A549 (cell line): ENCODE results near the gene CABCOCO1. TPM values are rescaled to one million over a fixed set of nuclear protein-coding genes. Genes with fewer than 3 reads are reported as not detected.
A peak's percentile ranks its signal among the peaks of the same experiment; 100 is the strongest.

ENCODE experiments used
- ATAC-seq, 2 experiments: fragments of 200-7000 bp in 1 of 2; fragments of >200 bp in 1 of 2; cut with Nextera tagmentation in 1 of 2; cut with Tn5 transposase in 1 of 2; 3 replicates each; pipeline versions ENCODE4 v1.8.0 to v1.9.1; 2018 to 2020; ENCODE audit warnings: mild to moderate bottlenecking in 1 of 2, moderate library complexity in 1 of 2
- CTCF ChIA-PET: fragments of 300-600 bp; sonication (Branson Sonifier 250); formaldehyde crosslinking; extraction: SDS; loops from one replicate; lab custom pipeline; 2021; ENCODE audit warnings: antibody characterized with exemption, inconsistent platforms; lab: Yijun Ruan, JAX
- POLR2A ChIA-PET: fragments of 350-600 bp; formaldehyde crosslinking; extraction: SDS; loops from one replicate; lab custom pipeline; 2021; ENCODE audit warnings: antibody characterized with exemption, inconsistent platforms; lab: Yijun Ruan, JAX
- DNase-seq, 2 experiments: peaks; one replicate each; pipeline versions ENCODE4 v3.0.0 to v3.0.0-alpha.2; 2011 to 2016; ENCODE audit warnings: low read depth in 1 of 2, low spot score in 1 of 2
- FAIRE-seq: peaks from 2 replicates; lab custom pipeline; 2011; peaks lifted over from hg19 to GRCh38; lab: Jason Lieb, UNC
- H3K27ac ChIP-seq, 2 experiments: fragments of >200 bp; sonication (Bioruptor Twin); formaldehyde crosslinking; 3 replicates each; pipeline ENCODE4 v1.5.1; 2016 to 2017
- H3K4me1 ChIP-seq: fragments of >200 bp; sonication (Bioruptor Twin); formaldehyde crosslinking; 3 replicates; pipeline ENCODE4 v1.6.1; 2016
- H3K4me2 ChIP-seq: fragments of >200 bp; sonication (Bioruptor Twin); formaldehyde crosslinking; 3 replicates; pipeline ENCODE4 v1.6.1; 2016
- H3K4me3 ChIP-seq: fragments of >200 bp; sonication (Bioruptor Twin); formaldehyde crosslinking; 3 replicates; pipeline ENCODE4 v1.5.1; 2016
- H3K9me3 ChIP-seq: fragments of >200 bp; sonication (Bioruptor Twin); formaldehyde crosslinking; 3 replicates; pipeline ENCODE4 v1.6.1; 2016
- ATOH8 ChIP-seq: fragments of 250-450 bp; sonication (Bioruptor Pico); IDR thresholded peaks from 2 replicates; pipeline ENCODE4 v1.5.0; 2020; ENCODE audit warnings: low read depth, mild to moderate bottlenecking, moderate library complexity
- BCL3 ChIP-seq: fragments of >200 bp; sonication (Bioruptor Twin); formaldehyde crosslinking; IDR thresholded peaks from 3 replicates; pipeline ENCODE4 v1.6.1; 2016
- CBX8 ChIP-seq: fragments of 200-600 bp; sonication (generic); IDR thresholded peaks from 2 replicates; pipeline ENCODE4 v1.6.1; 2016
- ESRRA ChIP-seq: fragments of 150-350 bp; IDR thresholded peaks from 2 replicates; pipeline ENCODE4 v1.6.1; 2014; ENCODE audit warnings: mild to moderate bottlenecking, low read length, borderline replicate concordance
- HDAC2 ChIP-seq: fragments of 200-600 bp; sonication (generic); IDR thresholded peaks from 2 replicates; pipeline ENCODE4 v1.6.1; 2016
- HOXB13 ChIP-seq: fragments of 250-450 bp; sonication (Bioruptor Pico); IDR thresholded peaks from 2 replicates; pipeline ENCODE4 v1.5.0; 2020; ENCODE audit warnings: low read depth, mild to moderate bottlenecking, moderate library complexity
- JUN ChIP-seq, 2 experiments: fragments of >200 bp; sonication (Bioruptor Twin); formaldehyde crosslinking; IDR thresholded peaks; 2 replicates in 1 of 2; 3 replicates in 1 of 2; pipeline ENCODE4 v1.6.1; 2016 to 2017
- JUNB ChIP-seq: fragments of >200 bp; sonication (Bioruptor Twin); formaldehyde crosslinking; IDR thresholded peaks from 2 replicates; pipeline ENCODE4 v1.6.1; 2016
- KDM5A ChIP-seq: fragments of 200-600 bp; sonication (generic); IDR thresholded peaks from 2 replicates; pipeline ENCODE4 v1.6.1; 2016; ENCODE audit warnings: antibody characterized with exemption, mild to moderate bottlenecking
- MAFK ChIP-seq: fragments of 450-650 bp; IDR thresholded peaks from 2 replicates; pipeline ENCODE4 v1.6.1; 2014; ENCODE audit not compliant: partially characterized antibody
- MYC ChIP-seq: IDR thresholded peaks from 2 replicates; pipeline ENCODE4 v1.6.1; 2012; ENCODE audit warnings: mild to moderate bottlenecking, inconsistent platforms, low read length, improper control_type of control experiment, borderline replicate concordance
- NFE2L2 ChIP-seq: fragments of 150-350 bp; conservative IDR thresholded peaks from 2 replicates; pipeline ENCODE4 v1.6.1; 2014; ENCODE audit warnings: low read length
- PBX3 ChIP-seq: IDR thresholded peaks from 2 replicates; pipeline ENCODE4 v1.6.1; 2012
- PHF8 ChIP-seq: fragments of 200-600 bp; sonication (generic); IDR thresholded peaks from 2 replicates; pipeline ENCODE4 v1.6.1; 2016; ENCODE audit warnings: low read depth, mild to moderate bottlenecking, antibody characterized with exemption, moderate library complexity, borderline replicate concordance
- POLR2A ChIP-seq: IDR thresholded peaks from 2 replicates; pipeline ENCODE4 v1.6.1; 2012; ENCODE audit warnings: mild to moderate bottlenecking, low read length
- RARB ChIP-seq: fragments of 250-450 bp; sonication (Bioruptor Pico); IDR thresholded peaks from 2 replicates; pipeline ENCODE4 v1.8.0; 2021; ENCODE audit warnings: mild to moderate bottlenecking, moderate library complexity
- REST ChIP-seq: fragments of 200-600 bp; sonication (generic); IDR thresholded peaks from 2 replicates; pipeline ENCODE4 v1.6.1; 2016; ENCODE audit warnings: antibody characterized with exemption, mild to moderate bottlenecking, moderate library complexity
- SMC3 ChIP-seq: fragments of >200 bp; sonication (Bioruptor Twin); formaldehyde crosslinking; IDR thresholded peaks from 3 replicates; pipeline ENCODE4 v1.6.1; 2018; ENCODE audit warnings: inconsistent platforms
- SREBF2 ChIP-seq: fragments of 450-650 bp; IDR thresholded peaks from 2 replicates; pipeline ENCODE4 v1.6.1; 2014; ENCODE audit warnings: mild to moderate bottlenecking, moderate library complexity
- ZC3H11A ChIP-seq: fragments of 450-650 bp; IDR thresholded peaks from 2 replicates; pipeline ENCODE4 v1.6.1; 2014; ENCODE audit warnings: antibody characterized with exemption, mild to moderate bottlenecking
- ZFP36 ChIP-seq: fragments of 450-650 bp; IDR thresholded peaks from 2 replicates; pipeline ENCODE4 v1.6.1; 2014; ENCODE audit warnings: borderline replicate concordance; ENCODE audit not compliant: partially characterized antibody
- WGBS: methylation state at CpG from one replicate; pipeline ENCODE4 v1.1.6; 2017; ENCODE audit errors: missing lambda C conversion rate; 5-methylcytosine and 5-hydroxymethylcytosine counted together
- polyA plus RNA-seq, 4 experiments: library from polyadenylated mRNA; depleted of rRNA in 3 of 4; stranded (reverse); fragments of >200 nt; fragmentation: RNase III in 1 of 4; extraction: RNeasy Plus Mini Kit Qiagen cat#74134 plus additional on column Dnase treatment in 1 of 4; gene quantifications; 2 replicates in 3 of 4; 3 replicates in 1 of 4; pipeline ENCODE4 v1.2.3, GENCODE V29; 2011 to 2017

CABCOCO1 gene
- polyA plus RNA-seq, 2 of the 4 experiments (the other 2 are of a cell fraction) = 0.77 to 1.1 TPM

GRCh38 chr10:61632057-61632670 lies 30.6 kb upstream of the CABCOCO1 start:
- FAIRE-seq (no peak), DNase-seq (peak in 1 of 2 experiments; percentile 20), ATAC-seq (no peak)
- TF ChIP-seq MAFK (peak; percentile 46), JUN (IDR thresholded peaks at IDR 0.05) (no peak), ZC3H11A (peak; percentile 85)
- ChIA-PET CTCF (interaction anchor here (1.1 to 2.5 kb wide), 4 partner anchors 24 to 360 kb away, joined by 3 to 10 read pairs (median 4); no protein-coding TSS in a partner anchor), POLR2A (no interaction called here)
- peaks cover 67% of the 10 kb centered on the region for H3K4me1 ChIP-seq
- peak overlapping the region; percentile 67 to 80; a peak in 4 of 6 replicates for H3K27ac ChIP-seq
- H3K9me3 ChIP-seq = no peaks in the 10 kb centered on the region
- H3K4me3 ChIP-seq = no peak overlapping the region
- H3K4me2 ChIP-seq = peak overlapping the region; percentile 36
- WGBS = 87% methylated on average over 4 of the region's 4 CpGs

- peak; percentile 18 for FAIRE-seq
- ATAC-seq = no peak
- WGBS = 11% methylated on average over 3 of the region's 3 CpGs
- Histone ChIP-seq H3K4me1 (peaks cover 54% of the 10 kb centered on the region), H3K4me2 (peak overlapping the region; percentile 34), H3K9me3 (no peaks in the 10 kb centered on the region), H3K27ac (peak overlapping the region; percentile 11 to 44; a peak in 1 of 6 replicates), H3K4me3 (no peak overlapping the region)
- no peak for TF ChIP-seq SMC3
- TF ChIP-seq JUNB = 0 out of 2 replicates have a peak, but pooled peaks have one; percentile 5
- CTCF ChIA-PET = interaction anchor here (1.1 kb wide), 1 partner anchor 25 kb away, joined by 3 read pairs; no protein-coding TSS in a partner anchor
- no peak for DNase-seq
- POLR2A ChIA-PET = no interaction called here
Observed at GRCh38 chr10:61633665-61634064, 29.1 kb upstream of the CABCOCO1 start.

- WGBS = 83% methylated on average over 1 of the region's 1 CpG
- ATAC-seq (no peak), FAIRE-seq (no peak), DNase-seq (no peak)
- Histone ChIP-seq H3K9me3 (no peaks in the 10 kb centered on the region), H3K4me1 (peaks cover 50% of the 10 kb centered on the region), H3K4me2 (no peak overlapping the region), H3K27ac (peak overlapping the region in 1 of 2 experiments; percentile 44; a peak in 2 of 6 replicates), H3K4me3 (no peak overlapping the region)
- TF ChIP-seq NFE2L2 = no peak
- no peak for TF ChIP-seq SREBF2
- TF ChIP-seq HOXB13 (CRISPR knock-in tag) = no peak
- TF ChIP-seq KDM5A = no peak
- no peak for TF ChIP-seq PBX3
- TF ChIP-seq BCL3 = no peak
- TF ChIP-seq HDAC2 = no peak
- TF ChIP-seq ESRRA = no peak
- no peak for TF ChIP-seq MYC
- TF ChIP-seq ZFP36 = no peak
- TF ChIP-seq ATOH8 = no peak
- TF ChIP-seq PHF8 = no peak
- TF ChIP-seq REST = no peak
- TF ChIP-seq POLR2A = no peak
- TF ChIP-seq CBX8 = no peak
- no peak for TF ChIP-seq MAFK
- TF ChIP-seq RARB (CRISPR knock-in tag) = no peak
- POLR2A ChIA-PET = no interaction called here
- CTCF ChIA-PET = no interaction called here
Observed at GRCh38 chr10:61634746-61635145, 28.0 kb upstream of the CABCOCO1 start.
